Measurements from ENCODE around the gene MRPL3. TPM values are rescaled to one million over a fixed set of nuclear protein-coding genes. Genes with fewer than 3 reads are reported as not detected.

The MRPL3 gene
- total RNA-seq, 1 experiment from 2014 or later, result 233 TPM

GRCh38 chr3:131530388-131530787 lies 27.6 kb upstream of the MRPL3 start:
- Histone ChIP-seq H3K4me1 (ENCODE audit: insufficient read depth, low read length) (peaks cover 11% of the 10 kb centered on the region), H3K36me3 (ENCODE audit: low read depth, low read length) (no peaks in the 10 kb centered on the region), H3F3A (ENCODE audit: low read length, unreplicated experiment) (no peaks in the 10 kb centered on the region), H4K20me1 (ENCODE audit: low read length) (no peaks in the 10 kb centered on the region), H3K79me2 (ENCODE audit: low read length) (no peaks in the 10 kb centered on the region), H3K27ac (ENCODE audit: low read length) (no peak overlapping the region), H3K4me2 (ENCODE audit: low read length) (no peak overlapping the region), H3K9me2 (replicated peaks; ENCODE audit: low read length) (no peaks in the 10 kb centered on the region), H3K9ac (ENCODE audit: low read length) (no peak overlapping the region), H2AFZ (ENCODE audit: low read length) (no peak overlapping the region), H3K4me3 (ENCODE audit: low read length) (no peak overlapping the region), H3K27me3 (ENCODE audit: low read length) (no peaks in the 10 kb centered on the region), H3K9me3 (ENCODE audit: low read length) (no peaks in the 10 kb centered on the region)
- no peak for DNase-seq
- intact Hi-C loops (cut with micrococcal nuclease), result loop anchor here (5.0 kb wide), 1 partner anchor 62 kb away; no protein-coding TSS in a partner anchor
- ATAC-seq, result no peak
- POLR2A ChIA-PET (ENCODE audit: unreplicated experiment), result no interaction called here
- no TSS peak for BruUV-seq (replicated peaks)
- CTCF ChIA-PET, result no interaction called here
- TF ChIP-seq EZH2 (IDR thresholded peaks at IDR 0.05; ENCODE audit: low read length, unreplicated experiment) (no peak), CTCF (conservative IDR thresholded peaks at IDR 0.05; ENCODE audit: low read depth, low read length) (no peak), EZH2phosphoT487 (IDR thresholded peaks at IDR 0.05; ENCODE audit: borderline replicate concordance, low read length) (no peak)

- no TSS peak for BruUV-seq (replicated peaks)
- DNase-seq, result peak; percentile 53
- intact Hi-C loops (cut with micrococcal nuclease), result loop anchor here (10.0 kb wide), 1 partner anchor 268 kb away; no protein-coding TSS in a partner anchor
- POLR2A ChIA-PET (ENCODE audit: unreplicated experiment), result no interaction called here
- Histone ChIP-seq H3K9me3 (ENCODE audit: low read length) (no peaks in the 10 kb centered on the region), H3K79me2 (ENCODE audit: low read length) (no peaks in the 10 kb centered on the region), H3K4me2 (ENCODE audit: low read length) (peak overlapping the region; percentile 71), H2AFZ (ENCODE audit: low read length) (peak overlapping the region; percentile 85), H3K27me3 (ENCODE audit: low read length) (no peaks in the 10 kb centered on the region), H3F3A (ENCODE audit: low read length, unreplicated experiment) (no peaks in the 10 kb centered on the region), H3K4me3 (ENCODE audit: low read length) (peak overlapping the region; percentile 53; the same call in 1 of the 2 replicates), H3K27ac (ENCODE audit: low read length) (no peak overlapping the region), H3K36me3 (ENCODE audit: low read depth, low read length) (no peaks in the 10 kb centered on the region), H3K9ac (ENCODE audit: low read length) (peak overlapping the region; percentile 40), H3K9me2 (replicated peaks; ENCODE audit: low read length) (no peaks in the 10 kb centered on the region), H4K20me1 (ENCODE audit: low read length) (no peaks in the 10 kb centered on the region), H3K4me1 (ENCODE audit: insufficient read depth, low read length) (no peaks in the 10 kb centered on the region)
- CTCF ChIA-PET, result interaction anchor here (0.9 kb wide), 1 partner anchor 9 kb away, joined by 3 read pairs; no protein-coding TSS in a partner anchor
- no peak for TF ChIP-seq EZH2 (IDR thresholded peaks at IDR 0.05; ENCODE audit: low read length, unreplicated experiment)
- TF ChIP-seq CTCF (conservative IDR thresholded peaks at IDR 0.05; ENCODE audit: low read depth, low read length), result peak; percentile 52
- peak; percentile 99 for ATAC-seq
Observed at GRCh38 chr3:131526801-131527347, 24.1 kb upstream of the MRPL3 start.

GRCh38 chr3:131518680-131519079 lies 15.9 kb upstream of the MRPL3 start:
- Histone ChIP-seq H3K9me3 (ENCODE audit: low read length) (no peaks in the 10 kb centered on the region), H3K27ac (ENCODE audit: low read length) (no peak overlapping the region), H3K4me1 (ENCODE audit: insufficient read depth, low read length) (no peaks in the 10 kb centered on the region), H2AFZ (ENCODE audit: low read length) (no peak overlapping the region), H3K4me2 (ENCODE audit: low read length) (no peak overlapping the region), H3K79me2 (ENCODE audit: low read length) (no peaks in the 10 kb centered on the region), H3K9me2 (replicated peaks; ENCODE audit: low read length) (no peaks in the 10 kb centered on the region), H3K36me3 (ENCODE audit: low read depth, low read length) (no peaks in the 10 kb centered on the region), H3K4me3 (ENCODE audit: low read length) (no peak overlapping the region), H3K9ac (ENCODE audit: low read length) (no peak overlapping the region), H3K27me3 (ENCODE audit: low read length) (no peaks in the 10 kb centered on the region), H4K20me1 (ENCODE audit: low read length) (no peaks in the 10 kb centered on the region), H3F3A (ENCODE audit: low read length, unreplicated experiment) (no peaks in the 10 kb centered on the region)
- intact Hi-C loops (cut with micrococcal nuclease), result no loop called here
- no TSS peak for BruUV-seq (replicated peaks)
- no peak for TF ChIP-seq EZH2 (IDR thresholded peaks at IDR 0.05; ENCODE audit: low read length, unreplicated experiment)
- no peak for TF ChIP-seq EZH2phosphoT487 (IDR thresholded peaks at IDR 0.05; ENCODE audit: borderline replicate concordance, low read length)
- no peak for TF ChIP-seq CTCF (conservative IDR thresholded peaks at IDR 0.05; ENCODE audit: low read depth, low read length)
- no peak for DNase-seq
- no peak for ATAC-seq
- POLR2A ChIA-PET (ENCODE audit: unreplicated experiment), result interaction anchor here (0.6 kb wide), 1 partner anchor 180 kb away, joined by 3 read pairs; no protein-coding TSS in a partner anchor
- CTCF ChIA-PET, result no interaction called here
